Activated CD4-positive, alpha-beta T cell treated with anti-CD3 and anti-CD28 coated beads, Interleukin-2, amount 10 ng/mL, durations not matched to agents 24 days and 14 days (primary cell): ENCODE results near the gene DAB2IP. TPM values are rescaled to one million over a fixed set of nuclear protein-coding genes. Genes with fewer than 3 reads are reported as not detected.
"Not testable (repeated sequence)": the region's sequence is repeated elsewhere in the genome, so short reads cannot be mapped to it uniquely, and the experiment has no call there.

ENCODE experiments used
- DNase-seq: peaks from one replicate; pipeline ENCODE4 v3.0.0; 2022
- H3K27ac Mint-ChIP-seq: one replicate; pipeline ENCODE4 v1.8.0; 2022; ENCODE audit warnings: mild to moderate bottlenecking, mixed read lengths
- H3K27me3 Mint-ChIP-seq: one replicate; pipeline ENCODE4 v1.8.0; 2022; ENCODE audit warnings: mixed read lengths
- H3K36me3 Mint-ChIP-seq: one replicate; pipeline ENCODE4 v1.8.0; 2022; ENCODE audit warnings: low read depth, mild to moderate bottlenecking, mixed read lengths
- H3K4me1 Mint-ChIP-seq: one replicate; pipeline ENCODE4 v1.8.0; 2021; ENCODE audit warnings: mixed read lengths
- H3K4me3 Mint-ChIP-seq: one replicate; pipeline ENCODE4 v1.8.0; 2022; ENCODE audit warnings: mild to moderate bottlenecking, moderate library complexity, mixed read lengths
- H3K9me3 Mint-ChIP-seq: one replicate; pipeline ENCODE4 v1.8.0; 2021; ENCODE audit warnings: mixed read lengths
- intact Hi-C: fragments of 100-400 bp; cut with micrococcal nuclease; formaldehyde crosslinking; loops from one replicate; pipeline ENCODE4 v1.15.1; 2023
- total RNA-seq: library from RNA; stranded (reverse); gene quantifications from 2 replicates; pipeline ENCODE4 v1.2.3, GENCODE V29; 2022

The DAB2IP gene
- total RNA-seq, 1 donor from 2014 or later: not detected

- H3K27me3 Mint-ChIP-seq, intact Hi-C loops, H3K9me3 Mint-ChIP-seq, H3K4me3 Mint-ChIP-seq, DNase-seq, H3K27ac Mint-ChIP-seq, H3K4me1 Mint-ChIP-seq, H3K36me3 Mint-ChIP-seq: not testable (repeated sequence)
Observed at GRCh38 chr9:121794334-121794733, 142.9 kb downstream of the DAB2IP start.

- Mint-ChIP-seq H3K4me3 (no peak overlapping the region), H3K36me3 (no peaks in the 10 kb centered on the region), H3K27ac (no peak overlapping the region), H3K4me1 (no peaks in the 10 kb centered on the region), H3K27me3 (peaks cover 9% of the 10 kb centered on the region), H3K9me3 (no peaks in the 10 kb centered on the region)
- no peak for DNase-seq
- intact Hi-C loops: no loop called here
Observed at GRCh38 chr9:121797081-121797480, 145.6 kb downstream of the DAB2IP start.

DNA sequence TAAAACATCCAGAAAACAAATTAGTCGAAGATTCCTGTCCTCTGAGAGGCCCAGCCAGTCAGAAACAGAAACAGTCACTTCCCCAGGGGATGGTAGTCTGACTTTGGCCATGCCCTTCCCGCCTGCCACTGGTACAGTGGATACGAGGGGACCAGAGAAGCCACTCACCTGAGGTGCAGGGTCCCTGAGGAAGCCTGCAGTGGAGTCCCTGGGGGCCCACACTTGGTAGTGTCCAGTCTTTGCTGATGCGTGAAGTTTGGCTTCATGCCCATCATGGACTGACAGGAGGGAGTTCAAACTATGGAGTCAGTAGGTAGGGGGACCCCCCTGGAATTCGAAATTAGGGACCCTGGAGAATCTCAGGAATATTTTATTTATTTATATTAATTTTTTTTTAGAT lies 147.5 kb downstream of the DAB2IP start:
- Mint-ChIP-seq H3K4me3 (no peak overlapping the region), H3K4me1 (no peaks in the 10 kb centered on the region), H3K27ac (no peak overlapping the region), H3K36me3 (no peaks in the 10 kb centered on the region), H3K27me3 (peaks cover 10% of the 10 kb centered on the region), H3K9me3 (peaks cover 1% of the 10 kb centered on the region)
- no peak for DNase-seq
- intact Hi-C loops: no loop called here

DNA sequence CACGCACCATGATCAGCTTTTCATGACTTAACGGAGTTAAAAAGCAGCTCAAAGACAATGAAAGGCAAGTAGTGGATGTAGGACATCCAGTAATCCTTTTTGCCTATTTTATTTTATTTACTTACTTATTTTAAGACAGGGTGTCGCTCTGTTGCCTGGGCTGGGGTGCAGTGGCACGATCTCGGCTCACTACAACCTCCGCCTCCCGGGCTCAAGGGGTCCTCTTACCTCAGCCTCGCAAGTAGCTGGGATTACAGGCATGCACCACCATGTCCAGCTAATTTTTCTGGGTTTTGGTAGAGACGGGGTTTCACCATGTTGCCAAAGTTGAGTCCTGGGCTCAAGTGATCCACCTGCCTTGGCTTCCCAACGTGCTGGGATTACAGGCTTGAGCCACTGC lies 148.9 kb downstream of the DAB2IP start:
- Mint-ChIP-seq H3K27me3 (peaks cover 15% of the 10 kb centered on the region), H3K9me3 (peaks cover 7% of the 10 kb centered on the region)
- intact Hi-C loops: no loop called here

DNA sequence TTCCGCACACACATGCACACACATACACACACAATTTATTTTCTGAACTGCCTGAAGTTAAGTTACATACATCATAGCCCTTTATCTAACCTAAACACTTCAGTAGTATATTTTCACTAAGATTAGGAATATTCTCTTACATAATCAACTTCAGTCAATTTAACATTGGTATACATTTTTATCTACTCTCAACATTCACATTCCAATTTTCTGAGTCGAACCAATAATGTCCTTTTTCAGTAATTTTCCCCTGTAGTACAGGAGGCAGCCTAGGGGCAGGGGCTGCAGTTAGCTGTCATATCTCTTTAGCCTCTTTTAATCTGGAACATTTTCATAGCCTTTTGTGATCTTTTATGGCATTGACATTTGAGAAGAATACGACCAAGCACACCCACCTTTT lies 150.1 kb downstream of the DAB2IP start:
- Mint-ChIP-seq H3K27me3 (peaks cover 15% of the 10 kb centered on the region), H3K27ac (no peak overlapping the region), H3K4me1 (no peaks in the 10 kb centered on the region), H3K36me3 (no peaks in the 10 kb centered on the region), H3K9me3 (peaks cover 7% of the 10 kb centered on the region), H3K4me3 (no peak overlapping the region)
- DNase-seq: no peak
- intact Hi-C loops: no loop called here

More for the DNA sequence above, 148.9 kb downstream of the DAB2IP start:
- no peak overlapping the region for H3K4me3 Mint-ChIP-seq
- no peak overlapping the region for H3K27ac Mint-ChIP-seq
- no peak for DNase-seq
- no peaks in the 10 kb centered on the region for H3K4me1 Mint-ChIP-seq
- H3K36me3 Mint-ChIP-seq: no peaks in the 10 kb centered on the region

- Mint-ChIP-seq H3K4me1 (no peaks in the 10 kb centered on the region), H3K27ac (no peak overlapping the region), H3K27me3 (peaks cover 13% of the 10 kb centered on the region)
Observed at GRCh38 chr9:121802753-121803152, 151.3 kb downstream of the DAB2IP start.

DNA sequence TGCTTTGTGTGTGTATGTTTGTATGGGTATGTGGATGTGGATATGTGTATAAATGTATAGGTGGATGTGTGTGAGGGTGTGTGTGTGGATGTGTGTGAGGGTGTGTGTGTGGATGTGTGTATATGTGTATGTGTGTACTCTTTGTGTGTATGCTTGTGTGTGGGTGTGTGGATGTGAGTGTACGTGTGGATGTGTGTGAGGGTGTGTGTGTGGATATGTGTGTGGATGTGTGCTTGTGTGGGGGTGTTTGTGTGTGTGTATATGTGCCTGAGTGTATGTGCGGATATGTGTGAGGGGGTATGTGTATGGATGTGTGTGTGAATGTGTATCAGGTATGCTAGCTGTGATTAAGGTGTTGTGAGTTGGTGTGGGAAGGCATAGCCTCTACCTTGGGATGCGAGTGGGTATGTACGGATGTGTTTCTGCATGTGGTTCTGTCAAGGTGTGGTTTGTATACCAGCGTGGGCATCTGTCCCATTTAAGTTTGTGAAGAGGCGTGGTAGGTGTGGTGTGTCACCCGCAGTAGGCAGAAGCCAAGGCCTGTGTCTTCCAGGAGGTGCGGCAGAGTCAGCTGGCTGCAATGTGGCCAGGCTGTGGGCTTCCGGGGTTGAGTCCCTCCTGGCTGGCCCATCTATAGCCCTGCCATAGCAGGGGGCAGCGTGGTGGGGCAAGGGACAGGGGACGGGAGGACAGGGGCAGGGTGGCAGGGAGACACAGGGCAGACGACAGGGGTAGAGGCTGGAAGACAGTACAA lies 155.8 kb downstream of the DAB2IP start:
- intact Hi-C loops: no loop called here
- Mint-ChIP-seq H3K9me3 (peaks cover 7% of the 10 kb centered on the region), H3K27me3 (peaks cover 5% of the 10 kb centered on the region), H3K4me3 (no peak overlapping the region), H3K4me1 (no peaks in the 10 kb centered on the region), H3K27ac (no peak overlapping the region), H3K36me3 (no peaks in the 10 kb centered on the region)
- DNase-seq: no peak

More at GRCh38 chr9:121802753-121803152, 151.3 kb downstream of the DAB2IP start:
- no peak for DNase-seq
- intact Hi-C loops: no loop called here
- peaks cover 7% of the 10 kb centered on the region for H3K9me3 Mint-ChIP-seq
- no peaks in the 10 kb centered on the region for H3K36me3 Mint-ChIP-seq
- no peak overlapping the region for H3K4me3 Mint-ChIP-seq

GRCh38 chr9:121807823-121808278 lies 156.4 kb downstream of the DAB2IP start:
- intact Hi-C loops: no loop called here
- DNase-seq: no peak
- no peaks in the 10 kb centered on the region for H3K4me1 Mint-ChIP-seq
- no peak overlapping the region for H3K4me3 Mint-ChIP-seq
- H3K27me3 Mint-ChIP-seq: peaks cover 5% of the 10 kb centered on the region
- peaks cover 7% of the 10 kb centered on the region for H3K9me3 Mint-ChIP-seq
- no peak overlapping the region for H3K27ac Mint-ChIP-seq
- no peaks in the 10 kb centered on the region for H3K36me3 Mint-ChIP-seq

DNA sequence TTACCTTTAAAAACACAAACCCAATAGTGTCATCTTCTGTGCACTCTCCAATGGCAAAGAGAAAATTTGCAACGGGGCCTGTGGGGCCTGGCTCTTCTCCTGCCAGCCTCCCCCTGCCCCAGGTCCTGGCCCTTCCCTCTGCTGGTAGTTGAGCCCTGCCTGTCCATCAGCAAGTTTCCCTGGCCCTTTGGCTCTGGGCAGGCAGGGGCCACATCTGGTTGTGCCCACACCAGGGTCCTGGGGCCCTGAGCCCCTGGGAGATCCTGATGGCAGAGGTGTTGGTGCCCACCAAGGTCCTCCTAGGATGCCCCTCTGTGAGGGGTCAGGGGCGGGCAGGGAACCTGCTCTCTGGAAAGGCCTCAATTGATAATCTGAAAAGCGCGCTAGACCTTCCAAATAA lies 157.3 kb downstream of the DAB2IP start:
- Mint-ChIP-seq H3K36me3 (no peaks in the 10 kb centered on the region), H3K27ac (no peak overlapping the region), H3K27me3 (peaks cover 5% of the 10 kb centered on the region), H3K4me3 (no peak overlapping the region), H3K4me1 (no peaks in the 10 kb centered on the region), H3K9me3 (peaks cover 7% of the 10 kb centered on the region)
- no peak for DNase-seq
- intact Hi-C loops: no loop called here

DNA sequence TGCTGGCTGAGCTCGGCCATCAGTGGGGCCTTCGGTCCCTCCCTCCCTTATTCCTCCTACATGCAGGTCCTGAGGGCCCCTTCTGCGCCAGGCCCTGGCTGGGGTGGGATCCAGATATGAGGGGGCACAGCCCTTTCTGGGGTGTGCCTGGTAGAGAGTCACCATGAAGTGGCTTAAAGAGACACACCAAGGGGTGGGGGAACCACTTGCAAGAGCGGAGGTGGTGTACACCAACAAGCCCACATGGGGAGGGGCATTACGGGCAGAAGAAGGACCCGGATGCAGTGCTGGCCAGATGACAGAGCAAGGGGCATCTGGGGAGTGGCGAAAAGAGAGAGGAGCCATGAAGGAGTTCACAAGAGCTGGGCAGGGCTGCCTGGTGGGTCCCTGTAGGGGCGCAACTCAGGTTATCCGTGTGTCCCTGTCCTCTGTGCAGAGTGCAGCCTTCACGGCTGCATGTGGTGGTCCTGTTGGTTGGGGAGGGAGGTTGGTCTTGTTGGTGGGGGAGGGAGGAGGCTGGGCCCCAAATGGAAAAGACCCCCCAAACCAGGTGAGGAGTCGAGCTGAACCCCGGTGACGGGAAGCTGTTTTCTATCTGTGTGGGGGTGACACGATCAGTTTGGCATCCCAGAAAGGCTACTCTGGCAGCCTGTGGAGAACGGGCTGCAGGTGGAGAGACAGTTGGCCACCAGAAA lies 158.1 kb downstream of the DAB2IP start:
- Mint-ChIP-seq H3K27me3 (peaks cover 2% of the 10 kb centered on the region), H3K4me1 (no peaks in the 10 kb centered on the region), H3K36me3 (no peaks in the 10 kb centered on the region), H3K9me3 (peaks cover under 1% of the 10 kb centered on the region), H3K27ac (no peak overlapping the region), H3K4me3 (no peak overlapping the region)
- intact Hi-C loops: no loop called here
- no peak for DNase-seq

GRCh38 chr9:121810489-121810888 lies 159.1 kb downstream of the DAB2IP start:
- Mint-ChIP-seq H3K27ac (no peak overlapping the region), H3K27me3 (no peaks in the 10 kb centered on the region), H3K4me3 (no peak overlapping the region), H3K36me3 (no peaks in the 10 kb centered on the region), H3K4me1 (no peaks in the 10 kb centered on the region), H3K9me3 (no peaks in the 10 kb centered on the region)
- intact Hi-C loops: no loop called here
- DNase-seq: no peak

DNA sequence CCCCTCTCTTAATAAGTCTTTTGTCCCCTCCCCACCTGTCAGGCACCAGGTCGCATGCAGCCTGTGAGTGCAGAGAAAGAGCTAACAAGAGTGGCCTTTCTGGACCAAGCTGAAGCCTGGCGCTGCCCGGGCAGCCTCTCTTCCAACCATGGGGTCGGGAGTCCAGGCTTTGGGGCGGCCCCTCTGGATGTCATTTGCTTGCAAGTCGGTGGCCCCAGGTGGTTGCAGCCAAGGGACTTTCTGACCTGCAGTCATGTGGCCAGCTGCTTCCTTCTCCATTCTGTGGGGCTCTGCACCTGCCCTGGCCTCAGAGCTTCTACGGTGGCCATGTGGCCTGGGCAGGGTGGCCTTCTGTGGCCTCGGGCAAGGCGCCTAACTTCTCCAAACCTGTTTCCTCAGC lies 159.7 kb downstream of the DAB2IP start:
- Mint-ChIP-seq H3K36me3 (no peaks in the 10 kb centered on the region), H3K4me1 (no peaks in the 10 kb centered on the region), H3K27ac (no peak overlapping the region), H3K27me3 (no peaks in the 10 kb centered on the region), H3K9me3 (no peaks in the 10 kb centered on the region), H3K4me3 (no peak overlapping the region)
- intact Hi-C loops: no loop called here
- no peak for DNase-seq

GRCh38 chr9:121811751-121812150 lies 160.3 kb downstream of the DAB2IP start:
- DNase-seq: no peak
- H3K27me3 Mint-ChIP-seq: no peaks in the 10 kb centered on the region
- no peak overlapping the region for H3K27ac Mint-ChIP-seq
- H3K4me1 Mint-ChIP-seq: no peaks in the 10 kb centered on the region
- H3K9me3 Mint-ChIP-seq: no peaks in the 10 kb centered on the region
- H3K36me3 Mint-ChIP-seq: no peaks in the 10 kb centered on the region
- no peak overlapping the region for H3K4me3 Mint-ChIP-seq
- intact Hi-C loops: no loop called here

GRCh38 chr9:121812159-121812735 lies 160.8 kb downstream of the DAB2IP start:
- Mint-ChIP-seq H3K4me1 (no peaks in the 10 kb centered on the region), H3K9me3 (no peaks in the 10 kb centered on the region), H3K27me3 (no peaks in the 10 kb centered on the region), H3K4me3 (no peak overlapping the region), H3K36me3 (no peaks in the 10 kb centered on the region), H3K27ac (no peak overlapping the region)
- no peak for DNase-seq
- intact Hi-C loops: no loop called here
